ENCODE results near the gene DCDC1.

Gene DCDC1, protein sequence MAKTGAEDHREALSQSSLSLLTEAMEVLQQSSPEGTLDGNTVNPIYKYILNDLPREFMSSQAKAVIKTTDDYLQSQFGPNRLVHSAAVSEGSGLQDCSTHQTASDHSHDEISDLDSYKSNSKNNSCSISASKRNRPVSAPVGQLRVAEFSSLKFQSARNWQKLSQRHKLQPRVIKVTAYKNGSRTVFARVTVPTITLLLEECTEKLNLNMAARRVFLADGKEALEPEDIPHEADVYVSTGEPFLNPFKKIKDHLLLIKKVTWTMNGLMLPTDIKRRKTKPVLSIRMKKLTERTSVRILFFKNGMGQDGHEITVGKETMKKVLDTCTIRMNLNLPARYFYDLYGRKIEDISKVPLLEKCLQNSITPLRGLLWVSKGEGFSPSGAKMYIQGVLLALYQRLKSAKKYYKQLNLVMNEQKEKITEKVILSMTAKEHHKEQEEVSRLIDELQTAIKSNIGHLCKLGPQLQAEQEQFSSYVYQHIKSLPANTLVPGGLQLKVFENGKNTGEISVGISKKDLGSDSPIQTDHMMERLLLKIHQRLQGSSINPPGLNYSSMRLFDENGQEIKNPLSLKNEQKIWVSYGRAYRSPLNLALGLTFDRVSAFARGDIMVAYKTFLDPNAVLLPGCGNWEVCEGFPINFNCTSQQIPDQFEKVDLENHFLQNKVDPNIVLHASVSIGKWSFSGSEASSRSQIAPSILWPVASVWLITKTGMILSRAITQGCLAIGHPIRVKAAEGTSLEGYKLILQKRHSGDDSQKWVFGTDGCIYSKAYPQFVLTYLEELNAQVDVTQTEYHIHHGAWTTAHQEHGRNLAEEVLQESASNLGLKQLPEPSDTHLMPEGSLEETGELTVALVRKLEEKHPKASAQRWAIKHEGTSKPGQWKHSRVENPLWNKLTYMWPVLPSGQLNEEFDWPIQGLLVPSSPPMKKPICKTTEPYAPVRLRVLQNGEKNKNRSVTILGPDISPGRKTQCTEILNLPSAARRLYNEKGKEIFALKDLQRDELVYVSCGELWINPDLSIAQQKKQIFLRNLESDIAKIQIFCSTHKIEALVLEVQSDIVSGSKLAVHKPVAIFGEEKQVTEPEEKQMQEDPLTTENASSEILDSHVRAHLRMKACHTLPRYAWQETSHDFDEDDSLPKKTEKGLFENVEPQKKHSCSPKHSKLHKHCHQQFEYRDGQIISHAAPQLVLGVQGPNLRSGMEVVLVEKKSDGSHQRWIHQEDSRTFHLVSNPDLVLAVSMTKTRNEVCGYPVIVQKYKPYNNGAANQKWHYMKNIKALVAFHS (N-terminal part only)

GRCh38 chr11:31369348-31370329 lies at the start of gene DCDC1, which contains the start of gene DNAJC24:
Gene DCDC1, minus strand, starts transcription at chr11:31369739. Its CDS starts 41,459 bp downstream, at chr11:31328280.
Gene DNAJC24, plus strand, starts transcription at chr11:31369860. Its CDS starts 889 bp downstream, at chr11:31370749.
- DNase-seq: peak; percentile 80 to 92 (median 88)

DNA sequence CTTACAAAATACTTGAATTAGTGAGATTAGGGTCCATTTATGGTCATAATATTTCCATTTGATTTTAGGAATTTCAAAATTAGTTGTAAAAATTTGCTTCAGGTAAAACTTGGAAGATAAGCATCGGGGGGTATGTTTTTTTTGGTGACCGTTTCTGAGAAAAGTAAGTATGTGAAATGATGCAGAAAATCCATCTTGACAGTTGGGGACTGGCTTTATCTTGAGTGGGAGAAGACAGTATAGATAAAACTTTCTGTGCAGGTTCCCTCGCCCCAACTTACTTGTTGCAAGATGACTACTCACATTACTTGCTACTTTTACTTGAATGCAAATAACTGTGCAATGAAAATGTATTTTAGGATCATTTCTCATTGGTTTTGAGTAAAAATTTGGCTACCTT lies 49.6 kb upstream of the DCDC1 start:
- DNase-seq: no peak

GRCh38 chr11:31417816-31418215 lies 48.3 kb upstream of the DCDC1 start:
- DNase-seq: no peak

GRCh38 chr11:31417357-31417756 lies 47.8 kb upstream of the DCDC1 start:
- DNase-seq: no peak

DNA sequence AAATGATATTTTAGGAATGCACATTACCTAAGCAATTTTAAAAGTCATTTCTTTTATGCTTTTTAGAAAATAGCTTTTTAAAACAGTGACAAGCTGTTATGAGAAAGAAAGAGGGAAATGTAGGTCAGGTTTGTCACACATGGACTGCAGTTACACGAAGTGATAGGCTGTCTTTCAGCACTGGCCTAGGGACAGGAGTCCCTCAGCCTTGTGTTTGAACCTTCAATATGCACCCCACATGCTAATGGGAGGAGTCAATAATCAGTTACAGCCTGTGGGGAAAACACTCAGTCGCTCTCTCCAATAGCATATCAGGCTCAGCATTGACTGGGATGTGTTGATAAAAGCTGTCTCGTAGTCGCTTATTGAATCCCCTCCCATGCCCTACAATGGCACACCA lies 45.9 kb upstream of the DCDC1 start:
- DNase-seq: no peak

DNA sequence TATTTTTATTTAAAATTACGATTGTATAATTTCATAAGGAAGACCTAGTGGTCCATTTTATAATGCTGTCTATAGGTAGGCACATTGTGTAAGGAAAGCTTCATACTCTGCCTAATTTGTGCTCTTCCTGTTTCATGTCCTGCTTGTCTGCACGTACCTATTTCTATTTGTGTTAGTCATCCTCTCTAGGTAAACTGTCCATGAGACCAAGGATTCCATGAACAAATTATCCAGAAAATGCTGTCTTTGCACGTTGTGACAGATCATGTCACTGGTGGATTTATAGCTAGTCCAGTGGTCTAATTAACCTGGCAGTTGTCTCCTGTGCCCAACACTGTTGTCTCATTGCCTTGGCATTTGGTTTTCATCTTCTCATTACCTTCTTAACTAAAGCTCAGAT lies 44.8 kb upstream of the DCDC1 start:
- no peak for DNase-seq

DNA sequence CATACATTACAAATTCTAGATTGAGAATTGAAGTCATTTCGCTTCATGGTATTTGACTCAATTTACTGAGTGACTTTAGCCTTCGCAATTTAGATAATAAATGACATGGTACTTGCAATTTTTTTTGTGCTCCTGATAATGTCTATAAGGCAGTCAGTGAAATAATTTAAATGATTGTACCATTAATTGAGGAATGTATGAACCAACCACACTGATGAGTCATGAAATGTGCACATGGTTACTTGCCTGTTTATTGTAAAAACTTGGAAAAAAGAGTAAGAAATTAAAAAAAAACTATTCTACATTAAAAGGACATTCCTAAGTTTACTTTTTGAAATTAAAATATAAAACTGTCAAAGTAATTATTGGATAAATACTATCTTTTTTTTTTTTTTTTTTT lies 43.4 kb upstream of the DCDC1 start:
- DNase-seq: no peak

DNA sequence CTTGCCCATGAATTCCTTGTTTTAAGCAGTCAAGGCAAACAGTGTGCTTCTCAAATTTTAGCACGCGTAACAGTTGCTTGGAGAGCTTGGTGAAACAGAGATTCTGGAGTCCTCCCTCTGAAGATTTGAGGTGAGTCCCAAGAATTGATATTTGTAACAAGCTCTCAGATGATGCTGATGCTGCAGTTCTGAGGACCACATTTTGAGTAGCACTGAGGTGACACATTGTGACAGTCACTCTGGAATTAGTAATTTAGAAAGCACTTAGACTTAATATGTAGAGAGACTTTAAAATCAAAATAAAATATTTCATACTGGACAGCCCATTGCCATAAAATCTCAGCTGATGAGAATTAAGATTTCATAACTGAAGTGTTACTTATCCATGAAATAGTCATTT lies 38.7 kb upstream of the DCDC1 start:
- no peak for DNase-seq

DNA sequence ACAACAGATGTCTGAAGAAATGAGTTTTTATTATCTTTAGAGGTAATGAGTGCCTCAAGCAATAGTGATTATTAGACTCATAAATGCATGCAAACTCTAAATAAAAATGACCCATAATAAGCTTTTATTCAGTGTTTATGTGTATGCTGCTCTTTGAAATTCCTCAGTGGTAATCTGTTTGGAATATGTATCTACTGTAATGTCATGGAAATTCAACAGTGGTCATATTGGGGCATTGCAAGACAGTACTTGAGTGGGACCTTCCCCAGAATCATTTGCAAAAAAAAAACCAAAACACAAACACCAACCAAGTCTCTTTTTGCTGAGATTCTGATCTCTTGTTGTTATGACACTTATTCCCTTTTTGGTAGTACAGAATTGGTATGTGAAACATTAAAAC lies 35.1 kb upstream of the DCDC1 start:
- no peak for DNase-seq

DNA sequence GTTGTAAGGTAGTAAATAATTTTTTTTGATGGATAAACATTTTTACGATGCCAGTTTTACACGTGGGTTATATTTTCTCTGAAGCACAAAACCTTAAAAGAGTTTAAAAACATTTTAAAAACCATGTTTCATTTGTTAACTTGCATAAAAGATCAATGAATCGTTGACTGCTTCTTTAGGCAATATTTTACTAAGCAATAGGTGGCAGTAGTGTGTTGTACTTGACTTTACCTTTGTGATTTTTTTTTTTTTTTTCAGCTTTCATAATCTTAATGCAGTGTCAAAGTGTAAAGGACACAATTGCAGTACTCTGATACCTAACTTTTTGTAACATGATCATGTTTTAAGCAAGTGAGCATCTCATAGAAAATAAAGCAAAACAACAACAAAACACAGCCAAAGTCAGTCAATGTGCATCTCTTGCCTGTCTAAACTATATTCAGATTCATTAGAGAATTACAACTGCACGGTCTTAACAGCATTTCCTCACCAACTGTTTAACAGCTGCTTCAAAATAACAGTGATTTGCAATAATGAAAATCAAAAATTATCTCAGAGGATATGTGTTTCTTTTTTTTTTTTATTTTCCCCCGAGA lies 27.8 kb upstream of the DCDC1 start:
- DNase-seq: no peak

GRCh38 chr11:31387379-31387778 lies 17.8 kb upstream of the DCDC1 start:
- no peak for DNase-seq

- no peak for DNase-seq
Observed at GRCh38 chr11:31383116-31383515, 13.6 kb upstream of the DCDC1 start.

- DNase-seq: no peak
Observed at GRCh38 chr11:31375879-31376278, 6.3 kb upstream of the DCDC1 start.

GRCh38 chr11:31366795-31367194 lies 2.7 kb downstream of the DCDC1 start:
- DNase-seq: no peak

GRCh38 chr11:31361743-31362142 lies 7.8 kb downstream of the DCDC1 start:
- DNase-seq: no peak

GRCh38 chr11:31355817-31356216 lies 13.7 kb downstream of the DCDC1 start:
- no peak for DNase-seq

- no peak for DNase-seq
Observed at GRCh38 chr11:31355131-31355530, 14.4 kb downstream of the DCDC1 start.

DNA sequence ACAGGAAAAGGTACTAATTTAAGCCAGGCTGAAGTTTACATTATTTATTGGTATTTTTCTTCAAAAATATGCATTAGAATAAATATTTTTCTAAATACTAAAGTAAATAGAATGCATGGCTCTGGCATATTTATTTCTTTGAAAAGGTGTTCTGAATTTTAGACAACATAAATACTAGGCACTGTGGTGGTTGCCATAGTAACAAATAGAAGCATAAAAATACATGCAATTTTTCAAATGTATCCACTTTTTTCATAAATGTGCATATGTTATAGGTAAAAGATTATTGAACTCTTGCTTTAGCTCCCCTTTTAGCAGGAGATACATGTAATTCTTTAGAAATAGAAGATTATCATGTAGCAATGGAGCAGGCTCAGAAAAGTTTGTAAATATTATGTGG lies 18.4 kb downstream of the DCDC1 start:
- no peak for DNase-seq

GRCh38 chr11:31340903-31341572 lies 28.5 kb downstream of the DCDC1 start:
- DNase-seq: no peak

DNA sequence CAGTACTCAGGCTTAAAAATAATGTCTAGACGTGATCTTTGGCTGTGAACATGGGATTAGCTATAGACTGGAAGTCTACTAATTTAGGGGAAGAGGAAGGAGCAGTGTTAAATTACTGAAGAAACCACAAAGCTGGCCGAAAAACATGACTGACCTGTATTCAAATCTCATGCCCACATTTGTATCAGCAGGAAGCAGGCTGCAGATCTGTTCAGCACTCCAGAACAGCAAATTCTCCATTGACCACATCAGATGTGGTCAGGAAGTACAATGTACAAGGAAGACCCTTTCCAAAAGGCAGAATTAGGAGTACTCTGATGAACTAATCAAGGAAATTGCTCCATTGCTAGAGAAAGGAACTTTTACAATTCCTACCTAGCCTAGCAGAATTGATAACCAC lies 31.7 kb downstream of the DCDC1 start:
- DNase-seq: no peak

DNA sequence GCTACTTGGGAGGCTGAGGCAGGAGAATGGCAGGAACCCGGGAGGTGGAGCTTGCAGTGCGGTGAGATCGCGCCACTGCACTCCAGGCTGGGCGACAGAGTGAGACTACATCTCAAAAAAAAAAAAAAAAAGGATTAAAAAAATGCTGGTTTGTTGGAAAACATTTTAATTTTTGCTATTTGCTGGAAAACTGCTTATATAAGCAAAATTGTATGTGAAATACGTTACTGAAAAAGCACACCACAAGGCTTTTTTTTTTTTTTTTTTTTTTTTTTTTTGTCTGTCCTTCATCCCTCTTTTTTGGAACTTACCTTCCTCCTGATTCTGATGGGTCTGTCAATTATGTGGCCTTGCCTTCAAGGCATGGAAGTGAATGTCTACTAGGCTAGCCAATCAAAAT lies 40.8 kb downstream of the DCDC1 start:
- DNase-seq: no peak
